ENCODE results near the gene FHOD3. TPM values are rescaled to one million over a fixed set of nuclear protein-coding genes. Genes with fewer than 3 reads are reported as not detected.

The FHOD3 gene
- total and polyA plus RNA-seq, 2 of the 13 experiments (the other 11 are each of a cell fraction or from before 2014, with no cell fraction given) = 0.07 TPM; not detected in 1

DNA sequence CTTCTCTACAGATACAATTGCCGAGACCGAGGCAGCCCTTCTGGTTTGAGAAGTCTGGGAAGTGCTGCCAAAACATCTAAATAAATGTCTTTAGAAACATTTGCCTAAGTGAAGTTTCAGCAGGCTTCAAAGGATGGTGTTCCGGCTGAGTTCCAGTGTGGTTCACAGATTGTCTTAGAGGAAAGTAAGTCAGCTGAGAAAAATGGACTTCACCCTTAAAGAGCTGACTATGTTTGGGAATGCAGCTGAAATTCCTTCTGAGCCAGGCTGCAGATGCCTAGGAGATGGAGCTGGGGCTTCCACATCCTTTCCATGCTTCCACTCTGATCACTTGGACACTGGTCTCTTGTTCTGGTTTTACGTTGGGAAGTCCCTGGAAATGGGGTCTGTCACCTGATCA is 83.6 kb downstream of the FHOD3 start:
- H3K4me2 ChIP-seq (ENCODE audit: low read depth, low read length) = no peak overlapping the region
- intact Hi-C loops (cut with micrococcal nuclease; ENCODE audit: unreplicated experiment) (no loop called here), in situ Hi-C loops (cut with HindIII; ENCODE audit: extremely low pct_ligation_motif_present, low pct_unique_long_range_greater_than_20kb) (no loop called here)
- H3K79me2 ChIP-seq (ENCODE audit: insufficient read depth, low read length) = no peaks in the 10 kb centered on the region
- no TSS peak for BruUV-seq (replicated peaks)
- DNase-seq (ENCODE audit: low spot score) (no peak), FAIRE-seq (no peak), ATAC-seq (no peak)
- H4K20me1 ChIP-seq (ENCODE audit: insufficient read depth, low read length) = no peaks in the 10 kb centered on the region
- no peak overlapping the region for H2AFZ ChIP-seq (ENCODE audit: low read length)
- 16% methylated on average over 4 of the region's 4 CpGs for WGBS (ENCODE audit: low lambda C conversion rate)
- H3K9me3 ChIP-seq (ENCODE audit: low read length) = no peaks in the 10 kb centered on the region
- no peak for TF ChIP-seq ZNF383 (CRISPR knock-in tag; IDR thresholded peaks at IDR 0.05; ENCODE audit: borderline replicate concordance)
- peaks cover 0 to 9% of the 10 kb centered on the region in 2 experiments; a peak in 3 of 5 replicates for H3K27me3 ChIP-seq (ENCODE audit: control insufficient read depth in 1 of 2, insufficient read depth in 2 of 2, low read length in 2 of 2)
- H3K9ac ChIP-seq (ENCODE audit: insufficient read depth, low read depth, low read length) = no peak overlapping the region
- no peaks in the 10 kb centered on the region for H3K36me3 ChIP-seq (replicated peaks in 1 of 2; ENCODE audit: control insufficient read depth in 1 of 2, insufficient read depth in 2 of 2, low read length in 2 of 2)
- no peak overlapping the region for H3K4me3 ChIP-seq (replicated peaks in 1 of 3; ENCODE audit: insufficient read depth in 1 of 3, low read depth in 2 of 3, low read length in 3 of 3)
- POLR2A ChIA-PET = no interaction called here
- CTCF ChIA-PET (ENCODE audit: low intra/inter-chr PET ratio, low total read pairs) = no interaction called here
- no peak overlapping the region for H3K27ac ChIP-seq (ENCODE audit: extremely low read length, insufficient read depth, low read length)
- no peaks in the 10 kb centered on the region for H3K4me1 ChIP-seq (ENCODE audit: insufficient read depth, low read length)

DNA sequence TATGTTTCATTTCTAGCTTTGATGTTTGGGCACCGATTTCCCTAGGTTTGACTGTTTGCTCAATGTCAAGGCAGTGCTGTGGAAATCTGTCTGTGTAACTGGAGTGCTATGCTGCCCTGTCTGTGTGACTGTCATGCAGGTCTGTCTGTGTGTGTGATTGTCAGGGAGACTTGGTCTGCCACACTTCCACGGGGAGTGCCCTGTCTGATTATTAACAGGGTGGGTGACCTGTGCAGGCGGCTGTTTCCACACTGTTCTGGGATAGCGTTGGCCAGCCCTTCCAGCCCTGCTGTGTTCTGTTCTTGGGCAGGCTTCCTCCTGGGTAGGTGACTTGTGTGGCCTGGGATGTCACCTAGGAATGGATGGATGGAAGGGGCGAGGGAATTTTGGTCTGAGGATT is 85.3 kb downstream of the FHOD3 start:
- ChIA-PET CTCF (ENCODE audit: low intra/inter-chr PET ratio, low total read pairs) (no interaction called here), POLR2A (no interaction called here)
- H3K9me3 ChIP-seq (ENCODE audit: low read length) = no peaks in the 10 kb centered on the region
- in situ Hi-C loops (cut with HindIII; ENCODE audit: extremely low pct_ligation_motif_present, low pct_unique_long_range_greater_than_20kb) (no loop called here), intact Hi-C loops (cut with micrococcal nuclease; ENCODE audit: unreplicated experiment) (no loop called here)
- H3K4me2 ChIP-seq (ENCODE audit: low read depth, low read length) = no peak overlapping the region
- no peak overlapping the region for H3K27ac ChIP-seq (ENCODE audit: extremely low read length, insufficient read depth, low read length)
- no peak overlapping the region for H3K9ac ChIP-seq (ENCODE audit: insufficient read depth, low read depth, low read length)
- FAIRE-seq (no peak), DNase-seq (ENCODE audit: low spot score) (no peak), ATAC-seq (no peak)
- TF ChIP-seq, protein P1, sequence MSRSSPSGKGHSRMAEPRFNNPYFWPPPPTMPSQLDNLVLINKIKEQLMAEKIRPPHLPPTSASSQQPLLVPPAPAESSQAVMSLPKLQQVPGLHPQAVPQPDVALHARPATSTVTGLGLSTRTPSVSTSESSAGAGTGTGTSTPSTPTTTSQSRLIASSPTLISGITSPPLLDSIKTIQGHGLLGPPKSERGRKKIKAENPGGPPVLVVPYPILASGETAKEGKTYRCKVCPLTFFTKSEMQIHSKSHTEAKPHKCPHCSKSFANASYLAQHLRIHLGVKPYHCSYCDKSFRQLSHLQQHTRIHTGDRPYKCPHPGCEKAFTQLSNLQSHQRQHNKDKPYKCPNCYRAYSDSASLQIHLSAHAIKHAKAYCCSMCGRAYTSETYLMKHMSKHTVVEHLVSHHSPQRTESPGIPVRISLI (CRISPR knock-in tag; IDR thresholded peaks at IDR 0.05; ENCODE audit: borderline replicate concordance) = no peak
- no peak for TF ChIP-seq ZNF317 (CRISPR knock-in tag; IDR thresholded peaks at IDR 0.05)
- WGBS (ENCODE audit: low lambda C conversion rate) = 4% methylated on average over 4 of the region's 5 CpGs
- no peaks in the 10 kb centered on the region for H4K20me1 ChIP-seq (ENCODE audit: insufficient read depth, low read length)
- H3K4me3 ChIP-seq (replicated peaks in 1 of 3; ENCODE audit: insufficient read depth in 1 of 3, low read depth in 2 of 3, low read length in 3 of 3) = no peak overlapping the region
- no peak overlapping the region for H2AFZ ChIP-seq (ENCODE audit: low read length)
- H3K36me3 ChIP-seq (replicated peaks in 1 of 2; ENCODE audit: control insufficient read depth in 1 of 2, insufficient read depth in 2 of 2, low read length in 2 of 2) = no peaks in the 10 kb centered on the region
- no TSS peak for BruUV-seq (replicated peaks)
- H3K27me3 ChIP-seq (ENCODE audit: control insufficient read depth in 1 of 2, insufficient read depth in 2 of 2, low read length in 2 of 2) = peaks cover 0 to 13% of the 10 kb centered on the region in 2 experiments; a peak in 3 of 5 replicates
- no peaks in the 10 kb centered on the region for H3K79me2 ChIP-seq (ENCODE audit: insufficient read depth, low read length)
- no peaks in the 10 kb centered on the region for H3K4me1 ChIP-seq (ENCODE audit: insufficient read depth, low read length)

Data from HepG2 (cell line).